Hepatocyte (in vitro differentiated cells): ENCODE results near the gene FOXK1.

ENCODE experiments used
- EZH2 ChIP-seq: fragments of 200-600 bp; sonication (generic); IDR thresholded peaks from 2 replicates; pipeline ENCODE4 v1.6.1; 2016; ENCODE audit warnings: antibody characterized with exemption, mild to moderate bottlenecking, borderline replicate concordance
- TF ChIP-seq, protein P1 (sequence below): fragments of 200-600 bp; sonication (generic); IDR thresholded peaks from 2 replicates; pipeline ENCODE4 v1.5.1; 2016; ENCODE audit warnings: antibody characterized with exemption, mild to moderate bottlenecking; ENCODE audit not compliant: poor library complexity

DNA sequence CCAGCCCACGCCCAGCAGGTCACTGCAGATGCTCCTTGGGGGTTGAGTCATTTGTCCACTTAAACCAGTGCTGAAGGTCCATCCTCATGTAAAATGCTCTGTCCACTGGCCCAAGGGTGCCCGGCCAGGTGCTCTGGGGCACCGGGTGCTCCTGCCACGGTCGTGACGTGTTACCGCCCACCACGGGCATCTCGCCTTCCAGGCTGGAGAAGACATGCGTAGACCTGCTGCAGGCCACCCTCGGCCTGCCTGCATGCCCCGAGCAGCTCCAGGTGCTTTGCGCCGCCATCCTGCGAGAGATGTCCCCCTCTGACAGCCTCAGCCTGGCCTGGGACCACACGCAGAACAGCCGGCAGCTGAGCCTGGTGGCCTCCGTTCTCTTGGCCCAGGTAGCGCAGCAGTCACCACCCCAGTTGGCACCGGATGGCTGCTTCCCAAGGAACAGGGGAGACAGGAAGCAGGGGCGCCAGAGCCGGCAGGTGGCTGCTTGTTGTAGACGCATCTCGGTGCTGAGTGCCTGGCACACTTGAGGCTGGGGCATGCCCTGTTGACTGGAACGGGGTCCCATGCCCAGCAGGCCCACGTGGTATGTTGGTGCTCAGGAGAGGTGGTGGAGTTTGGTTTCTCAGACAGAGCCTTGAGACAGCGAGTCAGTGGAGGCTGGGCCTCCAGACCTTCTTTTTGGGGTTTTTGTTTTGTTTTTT is 99.4 kb downstream of the FOXK1 start:
- TF ChIP-seq, protein P1, sequence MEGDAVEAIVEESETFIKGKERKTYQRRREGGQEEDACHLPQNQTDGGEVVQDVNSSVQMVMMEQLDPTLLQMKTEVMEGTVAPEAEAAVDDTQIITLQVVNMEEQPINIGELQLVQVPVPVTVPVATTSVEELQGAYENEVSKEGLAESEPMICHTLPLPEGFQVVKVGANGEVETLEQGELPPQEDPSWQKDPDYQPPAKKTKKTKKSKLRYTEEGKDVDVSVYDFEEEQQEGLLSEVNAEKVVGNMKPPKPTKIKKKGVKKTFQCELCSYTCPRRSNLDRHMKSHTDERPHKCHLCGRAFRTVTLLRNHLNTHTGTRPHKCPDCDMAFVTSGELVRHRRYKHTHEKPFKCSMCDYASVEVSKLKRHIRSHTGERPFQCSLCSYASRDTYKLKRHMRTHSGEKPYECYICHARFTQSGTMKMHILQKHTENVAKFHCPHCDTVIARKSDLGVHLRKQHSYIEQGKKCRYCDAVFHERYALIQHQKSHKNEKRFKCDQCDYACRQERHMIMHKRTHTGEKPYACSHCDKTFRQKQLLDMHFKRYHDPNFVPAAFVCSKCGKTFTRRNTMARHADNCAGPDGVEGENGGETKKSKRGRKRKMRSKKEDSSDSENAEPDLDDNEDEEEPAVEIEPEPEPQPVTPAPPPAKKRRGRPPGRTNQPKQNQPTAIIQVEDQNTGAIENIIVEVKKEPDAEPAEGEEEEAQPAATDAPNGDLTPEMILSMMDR, result no peak
- no peak for TF ChIP-seq EZH2
